Measurements from ENCODE around the gene TRAF2. TPM values are rescaled to one million over a fixed set of nuclear protein-coding genes. Genes with fewer than 3 reads are reported as not detected.

Gene TRAF2
- polyA plus RNA-seq, 3 donors, result 10.2 to 15.9 (median 14.7) TPM

DNA sequence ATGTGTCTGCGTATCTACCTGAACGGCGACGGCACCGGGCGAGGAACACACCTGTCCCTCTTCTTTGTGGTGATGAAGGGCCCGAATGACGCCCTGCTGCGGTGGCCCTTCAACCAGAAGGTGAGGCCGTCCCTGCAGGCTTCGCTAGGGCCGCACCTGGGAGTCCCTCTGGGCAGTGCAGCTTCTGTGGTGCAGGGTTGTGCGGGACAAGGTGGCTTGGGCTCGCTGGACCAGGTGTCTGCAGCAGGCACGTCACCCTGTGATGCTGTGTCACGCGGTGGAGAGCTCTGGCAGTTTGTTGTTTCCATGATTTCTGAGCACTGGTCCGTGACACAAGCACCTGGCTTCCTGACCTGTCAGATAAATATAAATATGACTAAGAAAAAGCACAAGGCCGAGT lies 37.6 kb downstream of the TRAF2 start:
- DNase-seq (ENCODE audit: extremely low read depth in 1 of 11, low read depth in 9 of 11, low spot score in 4 of 11), result no peak

DNA sequence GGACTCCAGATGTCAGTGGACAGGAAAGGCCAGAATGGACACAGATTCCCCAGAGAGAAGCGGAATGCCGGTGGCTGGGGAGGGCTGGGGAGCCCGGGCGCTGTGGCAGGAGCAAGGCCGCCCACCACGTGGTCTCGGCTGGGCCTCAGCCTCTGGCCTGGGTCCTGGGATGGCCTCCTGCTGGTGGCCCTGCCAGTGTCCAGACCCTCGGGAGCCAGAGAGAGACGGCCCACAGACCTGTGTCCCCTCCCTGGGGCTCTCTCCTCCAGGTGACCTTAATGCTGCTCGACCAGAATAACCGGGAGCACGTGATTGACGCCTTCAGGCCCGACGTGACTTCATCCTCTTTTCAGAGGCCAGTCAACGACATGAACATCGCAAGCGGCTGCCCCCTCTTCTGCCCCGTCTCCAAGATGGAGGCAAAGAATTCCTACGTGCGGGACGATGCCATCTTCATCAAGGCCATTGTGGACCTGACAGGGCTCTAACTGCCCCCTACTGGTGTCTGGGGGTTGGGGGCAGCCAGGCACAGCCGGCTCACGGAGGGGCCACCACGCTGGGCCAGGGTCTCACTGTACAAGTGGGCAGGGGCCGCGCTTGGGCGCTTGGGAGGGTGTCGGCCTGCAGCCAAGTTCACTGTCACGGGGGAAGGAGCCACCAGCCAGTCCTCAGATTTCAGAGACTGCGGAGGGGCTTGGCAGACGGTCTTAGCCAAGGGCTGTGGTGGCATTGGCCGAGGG lies 39.3 kb downstream of the TRAF2 start:
- DNase-seq (ENCODE audit: extremely low read depth in 1 of 11, low read depth in 9 of 11, low spot score in 4 of 11), result no peak

DNA sequence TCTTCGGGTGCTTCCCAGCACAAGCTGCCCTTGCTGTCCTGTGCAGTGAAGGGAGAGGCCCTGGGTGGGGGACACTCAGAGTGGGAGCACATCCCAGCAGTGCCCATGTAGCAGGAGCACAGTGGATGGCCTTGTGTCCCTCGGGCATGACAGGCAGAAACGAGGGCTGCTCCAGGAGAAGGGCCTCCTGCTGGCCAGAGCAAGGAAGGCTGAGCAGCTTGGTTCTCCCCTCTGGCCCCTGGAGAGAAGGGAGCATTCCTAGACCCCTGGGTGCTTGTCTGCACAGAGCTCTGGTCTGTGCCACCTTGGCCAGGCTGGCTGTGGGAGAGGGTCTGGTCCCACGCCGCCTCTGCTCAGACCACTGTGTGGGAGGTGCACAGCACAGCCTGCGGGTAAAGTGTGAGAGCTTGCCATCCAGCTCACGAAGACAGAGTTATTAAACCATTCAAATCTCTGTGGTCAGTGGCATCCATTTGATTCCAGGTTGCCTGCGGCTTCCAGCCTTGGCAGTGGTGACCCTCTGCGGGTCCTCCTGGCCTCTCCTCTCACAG lies 39.9 kb downstream of the TRAF2 start:
- no peak for DNase-seq (ENCODE audit: extremely low read depth in 1 of 11, low read depth in 9 of 11, low spot score in 4 of 11)

DNA sequence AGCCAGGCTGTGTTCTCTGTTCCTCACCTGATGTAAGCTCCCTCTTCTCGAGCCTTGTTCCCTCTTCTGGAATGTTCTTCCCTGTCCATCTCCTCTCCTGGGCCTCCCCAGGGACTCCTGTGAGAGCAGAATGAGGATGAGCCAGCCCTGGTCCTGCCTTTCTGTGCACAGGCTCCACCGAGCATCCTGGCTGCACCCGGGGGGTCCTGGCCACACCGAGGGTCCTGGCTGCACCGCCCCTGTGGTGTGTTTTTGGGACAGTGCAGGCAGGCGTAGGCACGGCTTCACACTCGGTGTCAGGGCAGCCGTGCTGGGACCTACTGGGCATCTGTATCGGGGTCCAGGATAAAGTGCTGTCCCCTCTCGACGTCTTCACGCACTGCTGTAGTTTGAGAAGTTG lies 40.4 kb downstream of the TRAF2 start:
- no peak for DNase-seq (ENCODE audit: extremely low read depth in 1 of 11, low read depth in 9 of 11, low spot score in 4 of 11)

DNA sequence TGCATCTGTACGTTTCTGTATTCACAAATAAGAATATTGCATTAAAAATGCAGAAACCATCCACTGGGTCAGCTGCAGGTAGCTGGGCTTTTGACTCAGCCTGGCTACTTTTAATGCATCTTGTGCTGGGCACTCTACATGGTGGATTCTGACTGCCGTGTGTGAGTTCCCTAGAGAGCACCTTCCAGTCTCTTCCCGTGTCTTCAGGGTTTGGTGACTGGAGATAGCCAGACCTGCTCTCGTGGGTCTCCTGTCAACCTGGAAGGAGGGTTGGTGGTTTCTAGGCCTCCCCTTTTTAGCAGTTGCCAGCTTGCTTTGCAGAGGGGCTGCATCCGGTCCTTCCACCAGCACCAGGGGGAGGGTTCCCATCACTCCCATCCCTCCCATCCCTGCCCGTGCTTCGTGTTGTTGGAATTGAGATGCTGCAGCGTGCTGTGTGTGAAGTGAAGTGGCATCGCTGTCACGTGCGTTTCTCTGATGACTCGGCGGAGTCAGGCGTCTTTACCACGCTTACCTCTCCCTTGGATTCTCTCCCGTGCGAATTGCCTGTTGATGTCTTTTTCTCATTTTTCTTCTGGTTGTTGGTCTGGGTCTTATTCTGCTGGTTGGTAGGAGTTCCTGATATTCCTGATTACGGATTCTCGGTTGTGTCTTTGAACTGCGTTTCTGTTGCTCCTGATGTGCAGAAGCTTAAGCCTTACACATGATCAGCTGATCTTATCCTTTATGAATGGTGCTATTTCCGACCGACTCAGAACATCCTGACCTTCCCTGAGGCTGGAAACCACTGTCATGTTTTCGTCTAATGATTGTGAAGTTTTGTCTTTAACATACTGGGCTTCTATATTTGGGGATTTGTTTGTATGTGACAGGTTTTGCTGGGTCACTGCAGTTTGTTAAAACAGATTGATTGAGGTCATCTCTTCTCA lies 41.3 kb downstream of the TRAF2 start:
- DNase-seq (ENCODE audit: extremely low read depth in 1 of 11, low read depth in 9 of 11, low spot score in 4 of 11), result no peak

DNA sequence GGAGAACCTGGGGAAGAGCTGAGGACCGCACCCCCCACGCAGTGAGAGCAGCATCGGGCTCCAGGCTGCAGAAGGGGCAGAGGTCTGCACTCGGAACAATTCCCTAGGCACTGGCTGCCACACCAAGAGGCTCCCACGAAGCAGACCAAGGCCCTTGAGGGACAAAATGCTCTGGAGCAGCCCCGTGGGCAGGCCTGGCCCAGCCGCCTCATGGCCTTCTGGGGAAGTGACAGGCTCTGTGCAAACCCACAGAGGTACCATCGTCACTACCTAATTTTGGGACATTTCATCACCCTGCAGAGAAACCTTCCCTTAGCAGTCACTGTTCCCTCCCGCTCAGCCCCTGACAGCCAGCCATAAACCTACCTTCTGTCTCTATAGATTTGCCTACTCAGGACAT lies 42.3 kb downstream of the TRAF2 start:
- DNase-seq (ENCODE audit: extremely low read depth in 1 of 11, low read depth in 9 of 11, low spot score in 4 of 11), result no peak

DNA sequence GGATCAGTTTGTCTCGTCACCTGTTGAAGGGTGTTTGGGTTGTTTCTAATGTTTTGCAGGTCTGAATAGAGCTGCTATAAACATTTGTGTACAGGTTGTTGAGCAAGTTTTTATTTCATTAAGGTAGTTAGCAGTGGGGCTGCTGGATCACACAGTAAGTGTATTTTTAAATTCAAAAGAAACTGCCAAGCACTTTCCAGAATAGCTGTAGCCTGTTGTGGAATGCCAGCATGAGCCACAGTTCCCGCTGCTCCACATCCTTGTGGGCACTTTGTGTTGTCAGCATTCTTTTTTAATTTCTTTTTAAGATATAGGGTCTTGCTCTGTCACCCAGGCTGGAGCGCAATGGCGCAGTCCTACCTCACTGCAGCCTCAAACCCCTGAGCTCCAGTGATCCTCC lies 43.7 kb downstream of the TRAF2 start:
- no peak for DNase-seq (ENCODE audit: extremely low read depth in 1 of 11, low read depth in 9 of 11, low spot score in 4 of 11)

DNA sequence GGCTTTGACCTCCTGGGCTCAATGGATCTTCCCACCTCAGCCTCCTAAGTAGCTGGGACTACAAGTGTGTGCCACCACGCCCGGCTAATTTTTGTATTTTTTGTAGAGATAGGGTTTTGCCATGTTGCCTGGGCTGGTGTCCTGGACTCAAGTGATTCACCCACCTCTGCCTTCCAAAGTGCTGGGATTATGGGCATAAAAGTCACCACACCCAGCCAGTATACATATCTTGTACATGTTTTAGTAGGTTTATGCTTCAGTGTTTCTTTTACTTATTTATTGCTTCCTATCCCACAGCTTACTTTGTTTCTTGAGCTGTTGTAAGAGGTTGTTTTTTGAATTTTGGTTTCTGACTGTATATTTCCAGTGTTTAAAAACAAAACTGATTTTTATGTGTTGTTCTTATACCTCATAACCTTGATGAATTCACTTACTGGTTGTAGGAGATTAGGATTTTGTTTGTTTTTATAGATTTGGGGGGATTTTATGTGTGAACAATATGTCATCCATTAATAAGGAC lies 45.4 kb downstream of the TRAF2 start:
- no peak for DNase-seq (ENCODE audit: extremely low read depth in 1 of 11, low read depth in 9 of 11, low spot score in 4 of 11)

DNA sequence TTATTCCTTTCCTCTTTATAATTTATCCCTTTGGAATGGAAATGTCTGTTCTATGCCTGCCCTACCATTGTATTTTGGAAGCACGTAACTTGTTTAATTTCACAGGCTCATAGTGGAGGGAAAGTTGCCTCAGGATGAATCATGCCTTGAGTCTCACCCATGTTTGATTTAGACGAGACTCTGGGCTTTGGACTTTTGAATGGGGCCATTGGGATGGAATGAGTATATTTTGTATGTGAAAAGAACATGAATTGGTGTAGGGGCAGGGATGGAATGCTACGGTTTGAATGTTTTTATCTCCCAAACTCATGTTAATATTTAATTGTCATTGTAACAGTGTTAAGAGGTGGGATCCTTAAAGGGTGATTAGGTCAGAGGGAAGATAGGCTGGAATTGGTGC lies 48.0 kb downstream of the TRAF2 start:
- no peak for DNase-seq (ENCODE audit: extremely low read depth in 1 of 11, low read depth in 9 of 11, low spot score in 4 of 11)

DNA sequence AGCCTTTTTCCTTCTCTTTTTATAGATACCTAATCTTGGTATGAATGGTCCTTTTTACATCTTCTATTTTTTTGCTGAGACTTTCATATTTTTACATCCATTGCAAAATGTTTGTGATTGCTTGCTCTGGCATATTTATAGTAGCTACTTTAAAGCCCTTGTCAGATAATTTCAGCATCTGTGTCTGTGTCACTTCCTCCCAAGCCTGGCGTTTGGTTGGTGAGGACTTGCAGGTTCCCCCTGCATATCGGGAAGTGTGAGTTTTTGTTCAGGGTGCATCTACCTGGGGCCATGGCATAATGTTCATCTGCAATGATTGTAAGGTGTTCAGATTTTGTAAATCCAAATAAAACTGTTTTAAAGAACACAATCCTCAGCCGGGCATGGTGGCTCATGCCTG lies 49.3 kb downstream of the TRAF2 start:
- no peak for DNase-seq (ENCODE audit: extremely low read depth in 1 of 11, low read depth in 9 of 11, low spot score in 4 of 11)

DNA sequence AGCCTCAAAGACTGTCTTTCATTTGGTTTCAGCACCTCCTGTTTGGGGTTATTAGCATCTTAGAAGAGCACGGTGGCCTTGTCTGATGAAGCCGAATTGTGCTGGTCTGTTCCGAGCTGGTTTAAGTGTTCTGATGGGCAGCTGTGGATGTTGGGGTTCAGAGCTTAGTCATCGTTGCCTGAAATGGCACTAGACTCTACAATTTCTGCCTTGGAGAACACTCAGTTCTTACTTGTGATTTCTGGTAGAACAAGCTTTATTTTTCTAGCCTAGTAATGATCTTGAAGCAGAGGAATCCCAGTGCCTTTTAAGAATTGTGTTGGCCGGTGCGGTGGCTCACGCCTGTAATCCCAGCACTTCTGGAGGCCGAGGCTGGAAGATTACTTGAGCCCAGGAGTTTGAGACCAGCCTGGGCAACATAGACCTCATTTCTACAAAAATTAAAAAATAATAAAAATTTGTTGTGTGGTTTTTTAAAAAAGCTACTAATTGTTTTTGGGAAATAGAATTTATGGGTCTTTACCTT lies 50.4 kb downstream of the TRAF2 start:
- no peak for DNase-seq (ENCODE audit: extremely low read depth in 1 of 11, low read depth in 9 of 11, low spot score in 4 of 11)

DNA sequence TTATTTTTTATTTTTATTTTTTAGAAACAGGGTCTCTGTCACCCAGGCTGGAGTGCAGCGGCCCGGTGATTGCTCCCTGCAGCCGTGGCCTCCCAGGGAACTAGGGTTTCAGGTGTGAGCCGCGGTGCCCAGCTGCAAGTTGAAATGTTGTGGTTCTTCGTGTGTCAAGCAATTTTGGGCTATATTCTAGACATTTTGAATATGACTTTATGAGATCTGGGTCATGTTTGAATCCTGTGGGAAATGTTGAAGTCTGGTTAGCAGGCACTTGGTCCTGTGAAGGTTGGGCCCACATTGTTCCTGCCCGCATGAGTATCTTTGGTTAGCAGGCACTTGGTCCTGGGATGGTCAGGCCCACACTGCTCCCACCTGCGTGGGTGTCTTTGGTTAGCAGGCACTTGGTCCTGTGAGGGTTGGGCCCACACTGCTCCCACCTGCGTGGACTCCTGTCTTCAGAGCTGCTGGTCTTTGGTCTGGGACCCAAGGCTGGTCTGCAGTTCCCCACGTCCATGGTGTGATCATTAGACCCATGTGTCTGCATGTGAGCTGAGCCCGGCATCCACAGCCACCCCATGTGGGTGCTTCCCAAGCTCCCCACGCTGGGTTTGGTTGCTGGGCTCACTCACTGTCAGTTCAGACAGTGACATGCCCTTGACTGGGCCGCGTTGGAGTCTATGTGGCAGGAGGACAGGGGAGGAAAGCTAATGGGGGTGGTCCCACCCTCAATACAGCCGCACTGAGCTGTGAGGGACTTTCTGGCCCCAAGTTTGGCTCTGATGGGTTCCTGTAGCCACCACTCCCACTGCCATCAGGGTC lies 51.1 kb downstream of the TRAF2 start:
- DNase-seq (ENCODE audit: extremely low read depth in 1 of 11, low read depth in 9 of 11, low spot score in 4 of 11), result no peak

DNA sequence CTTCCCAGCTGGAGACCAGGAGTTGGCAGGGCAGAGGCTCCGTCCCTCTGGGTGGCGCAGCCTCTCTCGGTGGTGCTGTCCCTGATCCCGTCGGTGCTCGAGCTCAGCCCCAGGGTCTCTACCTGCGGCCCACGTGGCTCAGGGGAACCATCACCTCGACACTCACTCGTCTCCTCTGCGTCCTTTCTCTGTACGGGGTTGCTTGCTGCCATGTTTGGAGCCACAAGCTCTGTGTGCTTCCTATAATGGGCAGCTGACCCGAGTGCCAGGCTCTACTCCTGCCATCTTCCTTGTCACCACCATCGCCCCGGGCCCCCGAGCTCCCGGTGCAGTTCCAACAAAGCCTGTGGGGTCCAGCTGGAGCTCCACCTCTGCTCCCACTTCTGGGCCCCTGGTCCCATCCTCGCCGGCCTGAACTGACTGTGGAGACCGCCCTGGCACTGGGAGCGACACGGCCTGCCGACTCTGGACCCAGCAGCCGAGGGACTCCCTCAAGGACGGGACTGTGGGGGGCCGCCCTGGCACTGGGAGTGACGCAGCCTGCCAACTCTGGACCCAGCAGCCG lies 53.2 kb downstream of the TRAF2 start:
- DNase-seq (ENCODE audit: extremely low read depth in 1 of 11, low read depth in 9 of 11, low spot score in 4 of 11), result no peak

DNA sequence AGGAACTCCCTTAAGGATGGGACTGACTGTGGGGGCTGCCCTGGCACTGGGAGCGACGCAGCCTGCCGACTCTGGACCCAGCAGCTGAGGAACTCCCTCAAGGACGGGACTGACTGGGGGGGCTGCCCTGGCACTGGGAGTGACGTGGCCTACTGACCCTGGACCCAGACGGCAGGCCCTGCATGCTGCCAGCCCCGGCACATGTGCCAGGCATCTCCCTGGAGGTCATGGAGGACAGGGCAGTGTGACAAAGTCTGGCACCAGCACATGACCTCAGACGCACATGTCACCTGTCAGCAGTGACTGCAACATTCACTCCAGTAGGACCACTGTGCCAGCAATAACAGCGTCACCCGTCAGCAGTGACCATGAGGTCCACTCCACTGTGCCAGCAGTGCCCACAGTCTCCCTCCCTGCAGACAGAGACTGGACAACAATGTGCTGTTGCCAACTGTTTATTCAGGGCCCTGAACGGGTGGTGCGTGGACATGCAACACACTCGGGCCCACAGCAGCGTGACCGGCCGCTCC lies 53.7 kb downstream of the TRAF2 start:
- no peak for DNase-seq (ENCODE audit: extremely low read depth in 1 of 11, low read depth in 9 of 11, low spot score in 4 of 11)

DNA sequence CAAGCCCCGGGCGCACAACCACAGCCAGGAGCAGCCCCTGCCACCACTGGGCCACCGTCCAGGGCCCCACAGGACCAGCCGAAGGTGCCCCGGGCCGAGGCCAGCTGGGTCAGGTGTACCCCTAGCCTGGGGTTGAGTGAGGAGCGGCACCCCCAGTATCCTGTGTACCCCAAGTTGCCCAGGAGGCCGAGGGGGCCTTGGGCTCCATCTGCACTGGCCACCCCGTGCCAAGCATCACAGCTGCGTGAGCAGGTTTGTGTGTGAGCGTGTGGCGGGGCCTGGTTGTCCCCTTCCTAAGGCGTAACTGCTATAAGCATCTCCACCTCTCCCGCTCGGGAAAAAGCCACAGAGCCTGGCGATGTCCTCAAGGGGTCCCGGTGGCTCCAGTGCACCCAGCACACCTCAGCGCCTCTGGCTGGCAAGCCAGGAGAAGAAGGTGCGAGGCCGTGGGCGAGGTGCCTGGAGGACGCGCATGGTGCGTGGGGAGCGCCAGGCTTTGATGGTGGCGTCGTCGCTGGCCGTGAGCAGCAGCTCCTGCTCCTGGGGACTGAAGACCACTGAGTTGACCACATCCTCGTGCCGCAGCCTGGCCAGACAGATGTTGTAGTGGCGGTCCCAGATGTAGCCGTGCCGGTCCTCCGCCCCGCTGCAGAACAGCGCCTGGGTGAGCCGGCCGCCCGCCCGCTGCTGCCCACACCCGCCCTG lies 54.4 kb downstream of the TRAF2 start:
- no peak for DNase-seq (ENCODE audit: extremely low read depth in 1 of 11, low read depth in 9 of 11, low spot score in 4 of 11)

DNA sequence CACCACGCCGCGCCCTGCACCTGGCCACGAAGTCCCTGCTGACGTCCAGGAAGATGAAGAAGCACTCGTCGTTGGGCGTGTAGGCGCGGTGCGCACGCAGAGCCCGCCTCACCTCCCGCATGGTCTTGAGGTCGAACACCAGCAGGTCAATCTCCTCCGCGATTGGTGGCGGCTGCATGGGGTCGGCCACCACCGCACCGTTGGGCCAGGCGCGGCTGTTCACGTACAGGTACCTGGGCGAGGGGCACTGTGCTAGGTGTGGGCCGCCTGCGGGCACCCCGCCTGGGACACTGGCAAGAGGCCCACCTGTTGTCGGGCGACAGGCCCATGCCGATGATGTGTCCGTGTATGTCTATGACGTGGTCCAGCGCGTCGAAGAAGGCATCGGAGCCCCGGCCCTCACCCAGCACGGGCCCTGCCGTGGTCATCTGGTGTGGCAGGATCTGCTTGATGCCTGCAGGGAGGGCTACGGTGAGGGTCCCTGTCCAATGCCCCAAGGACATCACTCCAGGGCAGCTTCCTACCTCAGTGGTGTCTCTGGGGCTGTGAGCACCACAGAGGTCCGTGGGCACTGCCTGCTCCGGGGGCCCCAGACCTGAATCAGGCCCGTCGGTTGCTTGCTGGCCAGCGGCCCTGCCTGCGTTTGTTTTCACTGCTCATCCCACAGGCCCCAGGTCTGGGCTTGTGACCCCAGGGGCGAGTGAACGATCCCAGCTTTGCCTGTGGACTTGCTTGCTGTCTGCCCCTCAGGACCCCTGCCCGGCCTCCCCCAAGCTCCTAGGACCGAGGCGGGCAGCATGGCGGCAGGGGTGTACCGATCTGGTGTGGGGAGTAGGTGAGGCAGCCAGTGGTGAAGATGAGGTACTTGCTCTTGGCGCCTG lies 55.2 kb downstream of the TRAF2 start:
- DNase-seq (ENCODE audit: extremely low read depth in 1 of 11, low read depth in 9 of 11, low spot score in 4 of 11), result no peak
